Measurements from ENCODE around the gene GUCA1A.

Gene GUCA1A

DNA sequence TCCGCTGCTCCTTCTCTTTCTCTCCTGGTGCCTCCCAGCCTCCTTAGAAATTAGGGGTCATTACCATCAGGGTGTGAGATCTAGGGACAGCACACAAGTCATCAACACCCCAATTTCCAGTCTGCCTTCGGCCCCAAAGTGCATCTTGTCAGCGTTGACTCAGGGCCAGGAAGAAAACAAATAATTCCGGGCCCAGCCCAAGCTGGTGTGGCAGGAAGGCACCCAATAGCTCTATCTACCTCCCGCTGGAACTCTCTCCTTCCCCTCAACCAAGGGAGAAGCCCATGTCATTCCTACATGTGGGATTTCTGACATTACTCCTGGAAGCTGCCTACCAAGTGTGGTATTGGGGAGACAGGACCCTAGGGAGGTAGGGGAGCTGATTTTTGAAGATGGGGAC lies 19.2 kb upstream of the GUCA1A start:
- Histone ChIP-seq H3K79me2 (ENCODE audit: low read length) (no peaks in the 10 kb centered on the region), H4K20me1 (ENCODE audit: insufficient read depth, low read length) (no peaks in the 10 kb centered on the region), H3K27ac (ENCODE audit: low read length) (no peak overlapping the region), H3K4me3 (ENCODE audit: low read length) (no peak overlapping the region), H3K4me1 (ENCODE audit: low read length) (no peaks in the 10 kb centered on the region), H2AFZ (ENCODE audit: low read depth, low read length) (no peak overlapping the region), H3K4me2 (ENCODE audit: low read length) (no peak overlapping the region), H3K9me3 (ENCODE audit: insufficient read depth, low read length) (no peaks in the 10 kb centered on the region), H3K27me3 (ENCODE audit: low read depth, low read length) (peaks cover 7% of the 10 kb centered on the region; the same call in 1 of the 2 replicates), H3K9ac (ENCODE audit: low read length) (no peak overlapping the region), H3K36me3 (replicated peaks; ENCODE audit: low read depth, low read length) (no peaks in the 10 kb centered on the region)
- TF ChIP-seq CTCF (IDR thresholded peaks at IDR 0.05; ENCODE audit: low read depth, low read length) (no peak), EZH2phosphoT487 (IDR thresholded peaks at IDR 0.05; ENCODE audit: low read depth) (no peak)

GRCh38 chr6:42154461-42155209 lies 18.5 kb upstream of the GUCA1A start:
- TF ChIP-seq CTCF (IDR thresholded peaks at IDR 0.05; ENCODE audit: low read depth, low read length) (no peak), EZH2phosphoT487 (IDR thresholded peaks at IDR 0.05; ENCODE audit: low read depth) (no peak)
- Histone ChIP-seq H3K9ac (ENCODE audit: low read length) (no peak overlapping the region), H4K20me1 (ENCODE audit: insufficient read depth, low read length) (no peaks in the 10 kb centered on the region), H2AFZ (ENCODE audit: low read depth, low read length) (no peak overlapping the region), H3K4me3 (ENCODE audit: low read length) (no peak overlapping the region), H3K79me2 (ENCODE audit: low read length) (no peaks in the 10 kb centered on the region), H3K9me3 (ENCODE audit: insufficient read depth, low read length) (no peaks in the 10 kb centered on the region), H3K36me3 (replicated peaks; ENCODE audit: low read depth, low read length) (no peaks in the 10 kb centered on the region), H3K4me1 (ENCODE audit: low read length) (no peaks in the 10 kb centered on the region), H3K27ac (ENCODE audit: low read length) (no peak overlapping the region), H3K4me2 (ENCODE audit: low read length) (no peak overlapping the region), H3K27me3 (ENCODE audit: low read depth, low read length) (peaks cover 13% of the 10 kb centered on the region)

GRCh38 chr6:42155293-42155692 lies 17.9 kb upstream of the GUCA1A start:
- H4K20me1 ChIP-seq (ENCODE audit: insufficient read depth, low read length), result no peaks in the 10 kb centered on the region
- no peak overlapping the region for H3K4me2 ChIP-seq (ENCODE audit: low read length)
- no peaks in the 10 kb centered on the region for H3K4me1 ChIP-seq (ENCODE audit: low read length)
- no peak overlapping the region for H2AFZ ChIP-seq (ENCODE audit: low read depth, low read length)
- H3K36me3 ChIP-seq (replicated peaks; ENCODE audit: low read depth, low read length), result no peaks in the 10 kb centered on the region
- no peak for TF ChIP-seq EZH2phosphoT487 (IDR thresholded peaks at IDR 0.05; ENCODE audit: low read depth)
- TF ChIP-seq CTCF (IDR thresholded peaks at IDR 0.05; ENCODE audit: low read depth, low read length), result no peak
- no peak overlapping the region for H3K27ac ChIP-seq (ENCODE audit: low read length)
- H3K4me3 ChIP-seq (ENCODE audit: low read length), result no peak overlapping the region
- peaks cover 16% of the 10 kb centered on the region for H3K27me3 ChIP-seq (ENCODE audit: low read depth, low read length)
- no peak overlapping the region for H3K9ac ChIP-seq (ENCODE audit: low read length)
- no peaks in the 10 kb centered on the region for H3K9me3 ChIP-seq (ENCODE audit: insufficient read depth, low read length)
- no peaks in the 10 kb centered on the region for H3K79me2 ChIP-seq (ENCODE audit: low read length)

DNA sequence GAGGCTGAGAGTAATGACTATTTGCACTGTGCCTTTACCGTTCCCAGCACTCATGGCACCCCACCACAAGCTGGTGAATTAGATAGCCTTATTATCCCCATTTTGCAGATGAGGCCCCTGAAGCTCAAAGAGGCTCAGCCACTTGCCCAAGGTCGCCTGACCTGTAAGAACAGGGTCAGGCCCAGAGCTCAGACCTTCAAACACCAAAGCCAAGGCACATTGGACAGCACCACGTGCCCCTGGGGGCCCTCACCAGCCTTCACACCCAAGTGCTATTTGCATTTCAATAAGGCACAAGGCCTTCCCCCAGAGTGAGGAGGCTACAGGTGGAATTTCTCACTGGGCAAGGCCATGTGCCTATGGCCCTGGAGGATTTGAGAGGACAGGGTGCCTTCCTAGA lies 16.5 kb upstream of the GUCA1A start:
- TF ChIP-seq EZH2phosphoT487 (IDR thresholded peaks at IDR 0.05; ENCODE audit: low read depth), result no peak
- no peak for TF ChIP-seq CTCF (IDR thresholded peaks at IDR 0.05; ENCODE audit: low read depth, low read length)
- H3K36me3 ChIP-seq (replicated peaks; ENCODE audit: low read depth, low read length), result no peaks in the 10 kb centered on the region
- no peak overlapping the region for H3K4me3 ChIP-seq (ENCODE audit: low read length)
- H3K4me2 ChIP-seq (ENCODE audit: low read length), result no peak overlapping the region
- H3K27ac ChIP-seq (ENCODE audit: low read length), result no peak overlapping the region
- no peaks in the 10 kb centered on the region for H3K4me1 ChIP-seq (ENCODE audit: low read length)
- no peak overlapping the region for H2AFZ ChIP-seq (ENCODE audit: low read depth, low read length)
- no peaks in the 10 kb centered on the region for H3K9me3 ChIP-seq (ENCODE audit: insufficient read depth, low read length)
- H3K27me3 ChIP-seq (ENCODE audit: low read depth, low read length), result peaks cover 29% of the 10 kb centered on the region
- H3K79me2 ChIP-seq (ENCODE audit: low read length), result no peaks in the 10 kb centered on the region
- H4K20me1 ChIP-seq (ENCODE audit: insufficient read depth, low read length), result no peaks in the 10 kb centered on the region
- no peak overlapping the region for H3K9ac ChIP-seq (ENCODE audit: low read length)

All from OCI-LY3 (cell line).